Coronary artery (tissue), 2 donors: ENCODE measurements around the gene AGA.

Source experiments
- DNase-seq: peaks from one replicate; pipeline ENCODE4 v3.0.0-alpha.2; 2017; ENCODE audit warnings: low spot score
- H3K27ac ChIP-seq, 2 donors: fragments of 200-600 bp; sonication (generic); one replicate each; pipeline ENCODE4 v1.5.1; 2016 to 2019
- H3K4me3 ChIP-seq: fragments of 200-600 bp; sonication (generic); 2 replicates; pipeline ENCODE4 v1.5.1; 2016; ENCODE audit warnings: mild to moderate bottlenecking, moderate library complexity
- TF ChIP-seq, protein P1 (sequence below): fragments of 200-600 bp; sonication (generic); IDR thresholded peaks from one replicate; pipeline ENCODE4 v1.5.1; 2019; ENCODE audit warnings: antibody characterized with exemption

Gene AGA

DNA sequence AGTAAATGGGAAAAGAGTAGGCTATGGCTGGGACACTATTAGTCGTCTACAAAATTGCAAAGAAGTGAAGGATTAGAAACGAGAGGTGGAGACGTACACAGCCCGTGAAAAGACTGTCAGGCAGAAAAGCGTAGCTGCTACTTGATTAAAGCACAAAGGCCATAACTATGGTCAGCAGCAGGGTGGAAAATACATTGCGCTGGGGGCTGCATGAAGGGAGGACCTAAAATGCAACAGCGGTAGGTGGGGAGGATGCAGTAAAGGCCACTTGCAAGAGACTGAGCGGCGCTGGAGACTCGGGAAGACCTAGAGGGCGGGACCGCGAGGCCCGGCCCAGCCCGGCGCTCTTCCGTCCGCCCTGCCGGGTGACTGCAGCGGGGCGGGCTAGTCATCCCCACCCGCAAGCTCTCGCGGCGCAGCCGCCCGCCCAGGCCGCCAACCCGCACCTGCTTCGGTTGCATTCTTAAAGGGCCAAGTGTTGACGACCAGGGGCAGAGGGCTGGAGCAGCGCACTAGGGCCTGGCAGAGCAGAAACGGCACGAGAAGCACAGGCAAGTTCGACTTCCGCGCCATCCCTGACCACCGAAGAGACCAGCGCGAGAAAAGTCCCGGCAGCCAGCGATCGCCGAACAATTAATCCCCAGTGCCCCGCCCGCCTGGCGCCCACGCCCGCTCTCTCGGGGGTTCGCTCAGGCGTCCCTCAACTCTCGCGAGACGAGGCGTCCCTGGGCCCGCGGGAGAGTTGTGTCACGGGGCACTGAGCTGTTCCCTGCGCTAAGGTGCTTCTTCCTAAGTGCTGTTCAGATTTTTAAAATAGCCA lies at the start of gene AGA:
Gene AGA, minus strand, starts transcription at position 635 of the 820 bp plus-strand sequence. Its CDS starts 62 bp downstream, at position 573.
- Histone ChIP-seq H3K4me3 (peak within 1 kb of the TSS; percentile 86), H3K27ac (peak within 1 kb of the TSS; percentile 95 to 97)
- DNase-seq: peak; percentile 97
- TF ChIP-seq, protein P1, sequence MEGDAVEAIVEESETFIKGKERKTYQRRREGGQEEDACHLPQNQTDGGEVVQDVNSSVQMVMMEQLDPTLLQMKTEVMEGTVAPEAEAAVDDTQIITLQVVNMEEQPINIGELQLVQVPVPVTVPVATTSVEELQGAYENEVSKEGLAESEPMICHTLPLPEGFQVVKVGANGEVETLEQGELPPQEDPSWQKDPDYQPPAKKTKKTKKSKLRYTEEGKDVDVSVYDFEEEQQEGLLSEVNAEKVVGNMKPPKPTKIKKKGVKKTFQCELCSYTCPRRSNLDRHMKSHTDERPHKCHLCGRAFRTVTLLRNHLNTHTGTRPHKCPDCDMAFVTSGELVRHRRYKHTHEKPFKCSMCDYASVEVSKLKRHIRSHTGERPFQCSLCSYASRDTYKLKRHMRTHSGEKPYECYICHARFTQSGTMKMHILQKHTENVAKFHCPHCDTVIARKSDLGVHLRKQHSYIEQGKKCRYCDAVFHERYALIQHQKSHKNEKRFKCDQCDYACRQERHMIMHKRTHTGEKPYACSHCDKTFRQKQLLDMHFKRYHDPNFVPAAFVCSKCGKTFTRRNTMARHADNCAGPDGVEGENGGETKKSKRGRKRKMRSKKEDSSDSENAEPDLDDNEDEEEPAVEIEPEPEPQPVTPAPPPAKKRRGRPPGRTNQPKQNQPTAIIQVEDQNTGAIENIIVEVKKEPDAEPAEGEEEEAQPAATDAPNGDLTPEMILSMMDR: no peak

DNA sequence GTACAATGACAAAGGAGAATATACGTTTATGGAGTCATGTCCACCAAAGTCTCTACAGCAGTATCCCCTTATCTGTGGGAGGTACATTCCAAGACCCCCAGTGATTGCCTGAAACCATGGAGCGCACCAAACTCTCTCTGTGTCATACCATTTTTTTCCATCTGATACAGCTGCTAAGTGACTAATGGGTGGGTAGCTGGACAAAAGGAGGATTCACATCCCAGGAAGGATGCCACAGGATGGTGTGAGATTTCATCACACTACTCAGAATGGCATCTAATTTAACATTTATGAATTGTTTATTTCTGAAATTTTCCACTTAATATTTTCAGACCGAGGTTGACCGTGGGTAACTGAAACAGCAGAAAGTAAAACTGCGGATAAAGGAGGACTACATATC lies 49.8 kb upstream of the AGA start:
- H3K27ac ChIP-seq: no peak overlapping the region
- TF ChIP-seq, protein P1: no peak

DNA sequence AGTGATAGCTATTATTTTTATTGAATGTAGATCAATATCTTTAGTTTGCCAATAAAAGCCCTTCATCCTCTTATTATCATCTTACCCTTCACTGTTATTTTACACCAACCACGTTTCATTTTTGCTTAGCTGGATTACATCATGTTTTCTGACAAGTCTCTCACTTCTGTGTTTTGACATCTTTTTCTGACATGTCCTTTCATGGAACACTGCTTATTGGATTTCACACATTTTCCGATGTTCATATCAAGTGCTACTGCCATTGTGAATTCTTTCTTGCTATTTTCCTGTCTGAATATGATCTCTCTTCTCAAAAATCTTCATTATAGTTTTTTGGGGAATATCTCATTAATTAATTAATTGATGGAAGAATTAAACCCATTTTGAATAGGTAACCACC lies 48.5 kb upstream of the AGA start:
- no peak for DNase-seq
- no peak overlapping the region for H3K4me3 ChIP-seq
- TF ChIP-seq, protein P1: no peak
- no peak overlapping the region for H3K27ac ChIP-seq

More for the DNA sequence above, 49.8 kb upstream of the AGA start:
- no peak overlapping the region for H3K4me3 ChIP-seq
- DNase-seq: no peak

DNA sequence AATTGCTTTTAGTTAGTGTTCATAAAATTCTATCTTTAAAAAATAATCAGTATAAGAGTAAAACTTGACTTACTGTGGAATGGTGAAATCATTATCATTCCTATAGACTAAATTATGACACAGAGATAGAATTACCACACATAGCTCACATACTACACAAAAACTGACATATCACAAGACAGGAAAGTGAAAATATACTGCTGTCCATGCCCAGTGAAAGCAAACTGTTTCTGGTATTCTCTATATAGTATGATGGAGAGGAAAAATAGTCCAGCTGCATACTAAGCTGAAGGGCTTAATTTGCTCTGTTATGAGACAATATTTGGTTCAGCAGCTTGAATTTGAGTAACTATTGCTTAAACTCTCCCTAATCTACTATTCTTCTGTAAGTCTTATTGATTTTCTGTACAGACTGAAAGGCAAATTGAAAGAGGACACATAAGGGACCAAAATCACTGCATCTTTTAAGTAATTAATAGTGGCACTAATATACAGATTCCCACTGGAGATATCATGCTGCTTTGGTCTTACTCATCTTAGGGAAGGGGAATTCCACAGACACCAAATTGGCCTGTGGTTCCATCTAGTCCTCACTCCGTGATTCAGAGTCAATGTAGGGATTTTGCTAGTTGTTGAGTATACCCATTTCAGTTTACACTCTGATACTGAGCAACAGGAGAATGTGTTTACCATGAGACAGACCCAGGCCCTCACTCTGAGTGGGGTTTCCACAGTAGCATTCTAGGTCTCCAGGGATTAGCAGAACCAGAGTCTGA lies 47.4 kb upstream of the AGA start:
- no peak overlapping the region for H3K27ac ChIP-seq
- no peak for DNase-seq
- TF ChIP-seq, protein P1: no peak
- H3K4me3 ChIP-seq: no peak overlapping the region

DNA sequence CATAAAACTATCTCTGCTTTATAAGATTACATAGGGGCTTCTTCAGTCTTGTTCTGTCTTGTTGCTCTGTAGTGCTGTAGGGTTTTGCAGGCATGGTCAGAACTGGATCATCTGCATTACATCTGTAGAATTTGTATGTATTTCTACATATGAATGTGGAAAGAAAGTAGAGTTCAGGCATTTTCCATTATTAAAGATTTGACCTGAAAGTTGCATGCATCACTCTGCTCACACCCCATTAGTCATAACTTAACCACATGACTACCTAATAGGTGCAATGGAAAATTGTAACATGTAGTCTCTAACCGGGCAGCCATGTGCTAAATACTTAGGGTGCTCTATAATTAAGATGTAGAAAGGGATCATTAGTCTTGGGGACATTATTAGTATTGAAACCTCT lies 45.7 kb upstream of the AGA start:
- TF ChIP-seq, protein P1: no peak
- no peak for DNase-seq
- Histone ChIP-seq H3K4me3 (no peak overlapping the region), H3K27ac (no peak overlapping the region)

DNA sequence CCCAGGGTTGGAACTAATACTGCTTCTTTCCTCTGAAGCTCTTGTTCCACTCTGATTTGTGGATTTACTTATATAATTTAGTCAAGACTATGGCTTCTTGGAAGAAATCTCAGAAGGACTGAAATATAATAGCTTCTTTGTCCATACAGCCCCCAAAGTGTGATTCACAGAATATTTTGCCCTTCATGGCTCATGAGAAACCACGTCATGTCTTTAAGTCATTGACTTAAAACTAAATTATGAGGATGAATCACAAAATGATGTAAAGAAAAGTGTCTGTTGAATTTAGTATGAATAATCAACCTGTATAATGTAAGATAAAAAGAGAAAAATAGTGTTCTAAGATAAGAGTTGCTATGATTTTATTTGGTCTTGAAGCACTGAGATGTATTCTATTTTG lies 43.3 kb upstream of the AGA start:
- no peak for DNase-seq
- Histone ChIP-seq H3K4me3 (no peak overlapping the region), H3K27ac (no peak overlapping the region)
- TF ChIP-seq, protein P1: no peak
